ENCODE results near the gene BSG. TPM values are rescaled to one million over a fixed set of nuclear protein-coding genes. Genes with fewer than 3 reads are reported as not detected.

The BSG gene
- total and polyA plus RNA-seq, 9 of the 15 experiments (the other 6 are each of a cell fraction or from before 2014, with no cell fraction given), result 4.6 to 495 (median 187) TPM

DNA sequence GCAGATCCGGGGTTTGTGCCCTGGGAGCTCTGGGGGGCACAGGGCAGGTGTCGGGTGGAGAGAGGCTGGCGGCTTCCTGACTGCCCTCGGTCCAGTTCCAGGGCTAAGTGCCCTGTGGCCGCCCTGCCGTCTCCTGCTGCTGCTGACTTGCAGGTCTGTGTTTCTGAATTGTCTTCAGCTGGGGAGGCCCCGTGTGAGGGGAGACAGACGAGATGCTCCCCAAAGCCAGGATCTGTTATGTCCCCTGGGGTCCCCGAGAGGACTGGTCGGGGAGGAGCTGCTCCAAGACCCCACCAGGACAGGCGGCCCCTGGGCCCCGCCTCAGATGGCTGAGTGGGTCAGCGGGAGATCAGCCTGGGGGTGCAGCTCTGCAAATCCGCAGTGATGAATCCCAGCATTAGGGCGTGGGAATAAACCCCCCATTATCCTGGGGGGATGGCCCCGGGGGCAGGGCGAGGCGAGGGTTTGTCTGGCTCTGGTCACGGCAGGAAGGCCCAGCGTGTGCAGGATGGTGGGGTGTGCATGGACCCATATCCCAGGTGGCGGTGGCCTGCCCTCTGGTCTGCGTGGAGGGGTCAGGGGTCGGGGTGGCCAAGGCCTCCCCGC is 22.0 kb downstream of the BSG start:
- no peak for DNase-seq (ENCODE audit: extremely low read depth in 1 of 4, low spot score in 3 of 4)
- TF ChIP-seq ATF4 (CRISPR knock-in tag; IDR thresholded peaks at IDR 0.05) (no peak), CREM (IDR thresholded peaks at IDR 0.05; ENCODE audit: low read depth) (no peak), ZFX (CRISPR knock-in tag; IDR thresholded peaks at IDR 0.05) (no peak), ZNF699 (CRISPR knock-in tag; IDR thresholded peaks at IDR 0.05; ENCODE audit: insufficient replicate concordance) (no peak), ZNF696 (CRISPR knock-in tag; conservative IDR thresholded peaks at IDR 0.05) (no peak), TRIM24 (IDR thresholded peaks at IDR 0.05) (no peak), RBM22 (IDR thresholded peaks at IDR 0.05; ENCODE audit: low read depth, low read length, poor library complexity, severe bottlenecking) (no peak), ASH1L (IDR thresholded peaks at IDR 0.05; ENCODE audit: borderline replicate concordance, low read depth, partially characterized antibody) (no peak)
- ATAC-seq, result no peak
- no peak overlapping the region for H3K4me2 ChIP-seq (ENCODE audit: insufficient read depth, low read length)
- WGBS (ENCODE audit: insufficient coverage, low coverage, missing lambda C conversion rate), result 27% methylated on average over 13 of the region's 24 CpGs
- no TSS peak for BruUV-seq (replicated peaks)
- H4K20me1 ChIP-seq (replicated peaks; ENCODE audit: control insufficient read depth, insufficient read depth, low read length), result peaks cover 20% of the 10 kb centered on the region; the same call in 1 of the 2 replicates
- no peaks in the 10 kb centered on the region for H3K9me3 ChIP-seq (replicated peaks; ENCODE audit: control insufficient read depth, insufficient read depth, low read depth, low read length)
- H3K9ac ChIP-seq (ENCODE audit: insufficient read depth in 1 of 2, low read depth in 2 of 2, low read length in 2 of 2), result no peak overlapping the region
- H2AFZ ChIP-seq (ENCODE audit: low read depth, low read length), result no peak overlapping the region
- ChIA-PET CTCF (ENCODE audit: low intra/inter-chr PET ratio) (no interaction called here), POLR2A (interaction anchor here (0.6 to 1.3 kb wide), 2 partner anchors 10 to 313 kb away, joined by 3 read pairs; no protein-coding TSS in a partner anchor)
- no peaks in the 10 kb centered on the region for H3K79me2 ChIP-seq (ENCODE audit: control insufficient read depth, insufficient read depth, low read length)
- no peak for FAIRE-seq
- H3K27me3 ChIP-seq (ENCODE audit: control insufficient read depth in 2 of 2, insufficient read depth in 2 of 2, low read length in 2 of 2), result peaks cover 12 to 34% of the 10 kb centered on the region in 2 experiments; a peak in 4 of 5 replicates
- no peaks in the 10 kb centered on the region for H3K9me1 ChIP-seq (ENCODE audit: control insufficient read depth, insufficient read depth, low read length)
- intact Hi-C loops (cut with micrococcal nuclease) (no loop called here), in situ Hi-C loops (cut with MboI) (no loop called here)
- no peak overlapping the region for H3K4me3 ChIP-seq
- H3K4me1 ChIP-seq (replicated peaks in 1 of 2; ENCODE audit: control insufficient read depth in 2 of 2, insufficient read depth in 2 of 2, low read length in 2 of 2), result peaks cover 3 to 73% of the 10 kb centered on the region in 2 experiments; a peak in 3 of 5 replicates
- no peak overlapping the region for H3K27ac ChIP-seq (ENCODE audit: extremely low read depth, low read depth, low read length)
- H3K36me3 ChIP-seq (ENCODE audit: control insufficient read depth, insufficient read depth, low read length), result no peaks in the 10 kb centered on the region
